GM21367 (cell line): Measurements from ENCODE around the gene HSPA5.
A peak's percentile ranks its signal among the peaks of the same experiment; 100 is the strongest.
"Not testable (repeated sequence)": the region's sequence is repeated elsewhere in the genome, so short reads cannot be mapped to it uniquely, and the experiment has no call there.

Experiments used
- ATAC-seq: cut with Tn5 transposase; IDR thresholded peaks from one replicate; pipeline ENCODE4 v1.9.1; 2021; ENCODE audit not compliant: unreplicated experiment

HSPA5 gene

GRCh38 chr9:125241000-125241862 is at the start of gene HSPA5:
HSPA5 (minus strand) TSS chr9:125241343; CDS start chr9:125241126, 217 bp downstream.
- peak; percentile 88 for ATAC-seq

GRCh38 chr9:125286935-125287433 is 45.8 kb upstream of the HSPA5 start:
- not testable (repeated sequence) for ATAC-seq

- no peak for ATAC-seq
Observed at GRCh38 chr9:125284855-125285254, 43.7 kb upstream of the HSPA5 start.

GRCh38 chr9:125280945-125281344 is 39.8 kb upstream of the HSPA5 start:
- ATAC-seq = no peak

GRCh38 chr9:125277411-125277810 is 36.3 kb upstream of the HSPA5 start:
- ATAC-seq = no peak

- ATAC-seq = no peak
Observed at GRCh38 chr9:125276771-125277170, 35.6 kb upstream of the HSPA5 start.

- ATAC-seq = no peak
Observed at GRCh38 chr9:125272697-125273096, 31.6 kb upstream of the HSPA5 start.

GRCh38 chr9:125271081-125271480 is 29.9 kb upstream of the HSPA5 start:
- no peak for ATAC-seq

GRCh38 chr9:125269014-125269397 is 27.9 kb upstream of the HSPA5 start:
- ATAC-seq = no peak

GRCh38 chr9:125268394-125269013 is 27.4 kb upstream of the HSPA5 start:
- no peak for ATAC-seq

- ATAC-seq = not testable (repeated sequence)
Observed at GRCh38 chr9:125264068-125264467, 22.9 kb upstream of the HSPA5 start.

GRCh38 chr9:125262294-125262991 is 21.3 kb upstream of the HSPA5 start:
- no peak for ATAC-seq

- peak; percentile 88 for ATAC-seq
Observed at GRCh38 chr9:125261501-125262293, 20.6 kb upstream of the HSPA5 start, which contains the start of gene GAPVD1. GAPVD1 (plus strand) TSS chr9:125261826; CDS start chr9:125298922, 37,096 bp downstream.

GRCh38 chr9:125260561-125260960 is 19.4 kb upstream of the HSPA5 start:
- no peak for ATAC-seq

GRCh38 chr9:125258832-125259534 is 17.8 kb upstream of the HSPA5 start:
- ATAC-seq = no peak

- ATAC-seq = no peak
Observed at GRCh38 chr9:125258160-125258785, 17.1 kb upstream of the HSPA5 start.

GRCh38 chr9:125255781-125256391 is 14.7 kb upstream of the HSPA5 start:
- ATAC-seq = no peak

GRCh38 chr9:125254231-125254630 is 13.1 kb upstream of the HSPA5 start:
- no peak for ATAC-seq

- ATAC-seq = no peak
Observed at GRCh38 chr9:125246261-125246667, 5.1 kb upstream of the HSPA5 start.
